Inferior parietal cortex (tissue), 1 donor: Measurements from ENCODE around the gene PIEZO2.

Experiments
- DNase-seq: peaks from one replicate; pipeline ENCODE4 v3.0.0-alpha.2; 2016; ENCODE audit errors: extremely low spot score

Gene PIEZO2

DNA sequence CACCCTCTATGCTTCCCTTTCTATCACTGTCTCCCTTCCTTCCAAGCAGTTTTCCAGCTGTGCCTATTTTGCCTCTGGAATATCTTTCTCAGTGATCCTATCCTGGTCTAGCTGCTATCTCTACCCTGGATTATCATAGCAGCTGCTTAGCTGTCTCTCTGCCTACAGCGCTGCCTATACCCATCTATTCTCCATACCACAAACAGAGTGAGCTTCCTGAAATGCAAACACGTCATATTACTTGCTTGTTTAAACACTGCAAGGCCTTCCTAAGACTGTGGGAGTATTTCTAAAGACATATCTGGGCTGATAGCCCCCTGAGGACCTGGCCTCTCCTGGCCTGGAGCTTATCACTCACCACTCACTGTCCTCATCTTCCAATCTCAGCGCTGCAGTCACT, 403.4 kb downstream of the PIEZO2 start:
- no peak for DNase-seq

DNA sequence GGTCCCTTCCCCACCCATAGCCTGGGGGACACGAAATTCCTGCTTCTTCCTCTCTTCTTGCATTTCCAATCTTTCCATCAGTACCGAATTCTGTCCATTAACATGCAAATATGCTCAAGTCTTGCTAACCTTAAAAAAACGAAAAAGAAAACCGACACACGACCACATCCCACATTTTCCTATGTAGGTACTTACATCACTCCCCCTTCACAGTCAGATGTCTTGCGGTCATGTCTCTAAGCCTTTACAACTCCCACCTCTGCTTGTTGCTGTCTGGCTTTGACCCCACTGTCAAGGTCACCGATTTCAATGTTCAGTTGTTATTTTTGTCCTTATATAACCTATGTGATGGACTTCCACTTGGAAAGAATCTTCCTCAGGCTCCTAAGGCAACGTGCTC, 404.1 kb downstream of the PIEZO2 start:
- no peak for DNase-seq

DNA sequence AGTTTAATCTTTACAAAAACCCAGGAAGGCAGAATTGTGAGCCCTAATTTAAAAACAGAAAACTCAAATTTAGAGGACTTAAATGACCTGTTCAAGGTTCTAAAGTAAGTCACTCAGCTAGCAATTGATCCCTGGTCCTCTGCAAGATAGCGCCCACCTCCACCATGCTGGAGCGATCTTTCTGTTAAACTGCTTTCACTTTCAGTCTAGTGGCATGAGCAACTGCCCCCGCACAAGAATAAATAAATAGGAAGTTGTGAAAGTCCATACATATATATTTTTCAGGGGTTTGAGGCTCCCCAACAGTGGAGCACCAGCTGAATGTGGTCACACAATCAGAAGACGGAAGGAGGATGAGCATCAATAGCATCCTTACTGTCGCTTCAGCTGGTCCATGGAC, 405.6 kb downstream of the PIEZO2 start:
- no peak for DNase-seq

DNA sequence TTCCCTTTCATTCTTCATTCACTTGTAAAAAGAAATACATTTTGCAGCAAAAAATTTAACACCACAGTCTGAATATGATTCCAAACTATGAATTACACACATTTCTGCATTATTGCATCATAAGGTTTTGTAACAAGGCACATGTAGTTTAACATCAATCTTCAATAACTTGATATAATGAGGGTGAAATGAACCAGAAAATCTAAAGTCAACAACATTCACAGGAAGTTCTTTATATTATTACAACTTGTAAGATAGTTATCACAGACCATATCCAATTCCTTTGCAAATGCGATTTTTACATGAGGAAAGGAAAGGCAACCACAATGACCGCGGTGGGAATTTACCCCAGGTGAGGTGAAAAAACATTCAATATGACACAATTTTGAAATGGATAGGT, 410.2 kb downstream of the PIEZO2 start:
- DNase-seq: no peak

DNA sequence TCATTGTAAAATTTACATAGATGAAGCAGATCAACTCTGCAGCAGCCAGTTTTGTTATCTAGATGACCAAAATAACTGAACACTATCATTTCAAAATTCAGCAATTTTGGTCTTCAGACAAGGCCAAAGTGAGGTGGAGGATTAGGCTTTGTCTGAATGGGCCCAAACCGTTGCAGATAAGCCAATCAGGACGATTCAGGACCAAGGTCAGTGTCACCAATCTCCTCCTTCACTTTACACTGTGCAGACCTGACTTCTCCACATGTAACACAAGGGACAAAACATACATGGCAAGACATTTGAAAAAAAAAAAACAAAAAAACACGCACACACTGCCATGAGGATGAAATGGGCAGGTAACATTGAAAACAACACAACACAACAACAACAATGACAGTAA, 412.4 kb downstream of the PIEZO2 start:
- no peak for DNase-seq

DNA sequence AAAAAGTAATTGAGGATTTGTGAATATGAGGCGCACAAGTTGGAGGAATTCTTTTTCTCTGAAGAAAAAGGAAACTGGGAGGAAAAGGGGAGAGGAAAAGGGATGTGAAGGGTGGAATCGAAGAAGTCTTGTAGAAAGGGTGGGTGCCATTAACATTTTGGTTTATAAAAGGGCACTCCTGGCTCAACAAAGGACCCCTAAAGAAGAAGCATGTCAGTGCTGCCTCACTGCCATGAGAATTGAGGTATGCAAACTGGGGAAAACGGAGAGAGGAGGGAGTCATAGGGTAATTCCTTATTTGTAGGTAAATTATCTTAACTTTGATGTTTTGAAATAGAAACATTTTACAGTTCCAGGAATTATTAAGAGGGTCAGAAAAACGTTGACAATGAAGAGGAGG, 416.4 kb downstream of the PIEZO2 start:
- DNase-seq: no peak

DNA sequence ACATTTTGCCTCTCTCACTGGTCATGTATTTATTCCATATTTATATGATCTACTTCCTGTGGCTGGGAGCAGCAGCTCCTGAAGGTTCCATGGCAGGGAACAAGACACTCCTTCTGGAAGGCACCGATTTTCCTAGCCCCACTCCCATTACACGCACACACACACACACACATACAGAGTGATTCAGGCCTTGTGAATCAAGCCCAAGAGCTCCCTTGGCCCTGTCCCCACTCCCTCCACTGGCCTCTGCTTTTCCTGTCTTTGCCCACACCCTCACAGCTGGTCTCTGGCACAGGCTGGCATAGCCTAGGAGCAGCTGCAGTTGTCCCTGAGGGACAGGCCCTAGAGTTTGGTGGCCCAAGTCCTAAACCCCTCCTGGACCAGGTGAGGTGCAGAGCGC, 421.9 kb downstream of the PIEZO2 start:
- DNase-seq: no peak

DNA sequence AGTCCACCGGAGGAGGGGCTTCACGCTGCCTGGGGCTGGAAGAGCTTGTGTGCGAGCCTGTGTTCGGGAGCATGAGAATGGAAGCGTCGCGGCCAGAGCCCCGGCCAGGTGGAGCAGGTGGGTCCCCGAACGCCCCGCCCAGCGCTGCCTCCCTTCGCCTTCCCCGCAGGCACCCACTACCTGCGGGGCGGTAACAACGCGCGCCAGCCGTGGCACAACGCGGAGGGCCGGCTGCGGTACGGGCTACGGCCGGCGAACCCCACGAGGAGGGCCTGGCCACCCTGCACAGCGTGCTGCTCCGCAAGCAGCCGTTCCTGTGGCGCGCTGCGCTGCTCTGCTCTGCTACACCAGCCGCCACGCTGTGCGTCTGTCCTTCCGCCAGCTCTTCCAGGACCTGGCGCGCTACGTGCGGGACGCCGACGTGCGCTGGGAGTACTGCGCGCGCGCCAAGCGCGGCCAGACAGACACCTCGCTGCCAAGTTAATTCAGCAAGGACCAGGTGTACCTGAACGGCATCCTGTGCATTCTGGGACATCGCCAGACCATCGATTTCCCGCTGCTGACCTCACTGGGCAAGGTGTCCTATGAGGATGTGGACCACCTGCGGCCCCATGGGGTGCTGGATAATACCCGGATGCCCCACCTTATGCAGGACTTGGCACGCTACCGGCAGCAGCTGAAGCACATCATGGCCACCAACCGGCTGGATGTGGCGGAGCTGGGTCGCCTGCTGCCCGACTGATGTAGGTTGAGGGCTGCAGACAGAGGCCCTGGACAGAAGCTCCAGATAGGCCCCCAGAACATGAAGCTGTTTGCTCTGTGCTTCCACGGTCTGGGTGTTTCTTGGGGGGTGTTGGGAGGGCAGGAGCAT, 422.9 kb downstream of the PIEZO2 start:
- no peak for DNase-seq

DNA sequence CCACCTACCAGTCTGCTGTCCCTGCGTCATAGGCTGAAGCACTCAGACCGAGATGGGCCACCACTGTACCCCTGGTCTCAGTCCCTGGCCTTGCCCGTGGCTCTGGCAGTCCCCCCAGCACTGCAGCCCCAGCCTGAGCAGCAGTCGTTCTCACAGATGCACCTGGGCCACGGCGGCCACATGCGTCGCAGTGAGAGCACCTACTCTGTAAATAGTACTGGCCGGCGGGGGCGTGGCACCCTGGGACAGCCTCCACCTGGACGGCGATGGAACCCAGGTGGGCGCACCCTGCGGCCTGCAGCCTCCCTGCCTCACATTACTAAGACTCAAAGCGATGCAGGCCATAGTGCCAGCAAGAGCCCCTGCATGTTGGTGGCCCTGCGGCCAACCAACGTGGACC, 424.7 kb downstream of the PIEZO2 start:
- no peak for DNase-seq

DNA sequence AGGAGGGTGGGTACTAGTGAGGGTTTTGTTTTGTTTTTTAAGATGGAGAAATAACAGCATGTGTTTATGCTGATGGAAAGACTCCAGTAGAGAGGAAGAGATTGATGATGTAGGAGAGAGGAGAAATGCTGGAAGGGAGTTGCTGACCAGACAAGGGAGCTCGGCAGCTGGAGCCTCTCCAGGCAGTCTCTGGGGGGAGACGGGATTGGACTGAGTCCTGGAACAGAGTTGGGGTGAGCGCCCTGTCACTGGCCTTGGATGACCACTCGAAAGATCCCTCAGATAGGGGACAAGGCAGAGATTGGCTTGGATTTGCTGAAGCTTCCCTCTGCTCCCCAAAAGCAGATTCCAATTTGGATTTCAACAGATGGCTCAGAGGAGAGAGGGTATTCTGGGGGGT, 425.9 kb downstream of the PIEZO2 start:
- DNase-seq: no peak

DNA sequence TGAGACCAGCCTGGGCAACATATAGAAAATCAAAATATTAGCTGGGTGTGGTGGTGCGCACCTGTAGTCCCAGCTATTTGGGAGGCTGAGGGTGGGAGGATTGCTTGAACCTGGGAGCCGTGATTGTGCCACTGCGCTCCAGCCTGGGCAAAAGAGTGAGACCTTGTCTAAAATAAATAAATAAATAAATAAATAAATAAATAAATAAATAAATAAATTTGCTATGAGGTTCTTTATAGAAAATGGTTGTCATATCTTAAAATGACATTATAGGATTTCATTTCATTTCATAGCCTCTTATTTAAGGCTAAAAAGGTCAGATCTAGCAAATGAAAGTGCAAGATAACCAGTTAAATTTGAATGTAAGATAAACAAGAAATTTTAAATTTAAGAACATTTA, 430.6 kb downstream of the PIEZO2 start:
- DNase-seq: no peak

DNA sequence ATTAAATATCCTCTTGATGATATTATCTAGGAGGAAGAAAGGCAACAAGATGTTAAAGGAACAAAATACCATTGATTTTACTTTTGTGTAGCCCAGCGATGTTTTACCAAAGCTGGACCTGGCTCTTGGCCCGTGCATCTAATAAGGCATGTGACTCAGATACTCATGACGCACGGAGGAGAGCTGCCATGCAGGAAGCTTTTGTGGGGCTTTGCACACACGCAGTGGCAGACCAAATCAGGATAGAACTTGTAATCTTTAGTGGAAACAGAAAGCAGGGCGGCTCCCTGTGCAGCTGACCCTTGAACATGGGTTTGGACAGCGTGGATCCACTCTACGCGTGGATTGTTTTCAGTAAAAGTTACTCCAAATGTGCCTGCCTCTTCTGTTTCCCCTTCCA, 433.6 kb downstream of the PIEZO2 start:
- DNase-seq: no peak

DNA sequence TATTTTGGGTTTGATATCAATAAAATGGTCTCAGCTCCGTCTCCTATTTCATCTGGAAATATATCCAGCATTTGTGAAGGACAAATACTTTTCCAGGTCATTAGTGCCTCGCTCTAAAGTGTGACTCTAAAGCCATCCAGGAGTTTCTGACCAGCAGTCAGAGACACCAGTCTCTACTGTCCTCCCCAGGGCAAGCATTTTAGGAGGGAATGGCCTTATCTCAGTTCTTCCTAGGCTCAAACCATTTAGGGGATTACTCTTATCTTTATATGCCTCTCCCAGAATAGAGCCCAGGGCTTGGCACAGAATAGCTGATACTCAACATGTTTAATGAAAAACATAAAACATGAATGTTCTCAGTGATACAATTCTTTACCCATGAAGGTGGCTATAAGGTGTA, 436.0 kb downstream of the PIEZO2 start:
- no peak for DNase-seq

DNA sequence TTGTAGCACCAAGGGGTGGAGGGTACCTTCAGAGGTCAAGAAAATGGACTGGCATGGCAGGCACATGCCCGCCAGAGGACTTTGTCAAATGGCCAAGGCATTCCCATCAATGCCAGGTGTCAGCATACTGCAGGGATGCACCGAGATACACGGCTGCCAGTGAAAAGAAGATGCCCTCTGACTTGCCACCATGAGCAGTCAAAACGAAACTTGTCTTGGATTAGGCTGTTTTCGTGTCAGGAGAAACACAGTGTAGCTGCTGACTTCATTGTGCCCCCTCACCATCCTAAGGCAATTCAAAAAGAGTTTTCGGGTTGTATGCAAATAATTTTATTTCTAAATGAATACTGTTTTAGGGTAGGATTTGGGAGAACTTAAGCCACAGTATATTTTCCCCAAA, 442.1 kb downstream of the PIEZO2 start:
- no peak for DNase-seq

DNA sequence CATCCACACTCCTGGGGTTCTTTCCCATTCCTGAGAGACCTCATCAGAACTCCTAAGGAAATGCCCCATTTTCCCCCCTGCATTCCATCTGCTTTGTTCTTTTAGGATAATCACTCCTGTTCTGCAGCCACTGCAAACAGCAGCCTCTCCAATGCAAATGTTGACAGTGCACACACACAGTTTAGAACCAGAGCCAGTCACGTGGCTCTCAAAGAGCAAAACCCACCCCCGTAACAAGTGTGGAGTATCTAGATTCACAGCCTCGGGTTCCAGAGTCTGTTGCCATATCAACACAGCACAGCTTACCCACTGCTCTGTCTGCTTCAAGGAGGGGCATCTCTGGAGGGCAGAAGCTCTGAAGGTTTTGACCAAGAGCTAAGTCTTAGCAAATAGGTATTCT, 443.6 kb downstream of the PIEZO2 start:
- DNase-seq: peak; percentile 48

DNA sequence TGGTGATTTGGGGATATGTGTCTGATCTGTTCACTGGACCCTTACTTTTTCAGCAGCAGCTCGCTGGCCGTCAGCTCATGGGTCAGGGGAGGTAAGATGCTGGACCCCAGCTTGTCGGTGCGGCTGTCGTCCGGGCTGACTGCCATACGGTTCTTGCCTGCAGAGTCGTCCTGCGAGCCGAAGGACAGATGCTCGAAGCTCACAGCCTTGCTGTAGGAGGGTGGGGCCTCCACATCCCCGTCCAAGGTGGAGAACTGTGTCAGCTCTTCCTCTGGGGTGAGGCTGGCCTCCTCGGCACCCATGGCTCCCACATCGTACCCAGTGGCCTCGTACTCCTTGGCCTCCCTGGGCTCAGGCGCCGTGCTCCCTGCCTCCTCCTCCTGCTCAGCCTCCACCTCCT, 444.1 kb downstream of the PIEZO2 start:
- DNase-seq: no peak

DNA sequence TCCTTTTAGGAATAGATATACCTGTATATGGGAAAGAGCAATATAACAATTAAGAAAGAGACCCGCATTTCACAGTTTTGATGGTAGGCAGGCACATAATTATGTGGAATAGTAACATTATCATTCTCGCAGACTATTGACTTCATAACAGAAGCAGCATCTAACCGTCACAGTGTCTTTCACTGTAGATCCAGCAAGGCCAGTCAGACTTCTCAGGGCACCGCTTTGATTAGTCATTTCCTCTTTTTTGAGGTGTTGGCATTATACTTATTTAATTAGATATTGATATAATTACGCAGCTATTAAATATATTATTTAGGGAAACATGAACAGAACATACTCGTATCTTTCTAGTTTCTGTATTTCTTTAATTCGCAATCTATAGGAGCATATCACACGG, 447.2 kb downstream of the PIEZO2 start:
- DNase-seq: no peak

DNA sequence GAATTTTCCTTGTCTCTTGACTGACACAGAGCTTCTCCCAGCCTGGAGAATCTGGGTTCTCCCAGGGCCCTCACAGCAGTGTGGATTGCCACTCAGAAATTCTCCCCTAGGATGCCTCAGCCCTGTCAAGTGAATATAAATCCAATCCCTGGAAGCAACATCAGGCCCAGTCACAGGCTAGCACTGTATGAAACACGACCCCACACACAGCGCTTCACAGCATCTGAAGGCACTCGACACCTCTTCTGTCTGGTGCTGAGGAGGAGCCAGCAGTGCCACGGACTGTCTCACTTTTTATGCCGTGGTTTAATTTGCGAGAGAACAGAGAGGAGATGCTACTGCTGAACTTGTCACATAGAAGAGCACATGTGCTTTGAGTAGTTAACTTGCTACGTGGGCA, 459.0 kb downstream of the PIEZO2 start:
- DNase-seq: no peak

DNA sequence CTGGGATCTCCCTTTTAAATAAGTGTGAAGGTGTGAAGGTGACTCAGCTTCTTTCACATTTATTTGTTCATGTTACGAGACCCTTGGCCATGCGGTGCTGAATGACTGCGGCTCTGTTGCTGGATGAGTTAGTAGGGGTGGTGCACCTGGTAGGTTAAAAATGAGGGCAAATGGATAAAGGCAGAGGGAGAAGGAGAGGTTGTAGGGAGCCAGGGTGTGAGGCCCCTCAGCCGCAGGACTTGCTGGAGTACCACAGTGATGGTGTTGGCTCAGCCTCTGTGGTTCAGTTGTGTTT, 459.4 kb downstream of the PIEZO2 start:
- DNase-seq: no peak

DNA sequence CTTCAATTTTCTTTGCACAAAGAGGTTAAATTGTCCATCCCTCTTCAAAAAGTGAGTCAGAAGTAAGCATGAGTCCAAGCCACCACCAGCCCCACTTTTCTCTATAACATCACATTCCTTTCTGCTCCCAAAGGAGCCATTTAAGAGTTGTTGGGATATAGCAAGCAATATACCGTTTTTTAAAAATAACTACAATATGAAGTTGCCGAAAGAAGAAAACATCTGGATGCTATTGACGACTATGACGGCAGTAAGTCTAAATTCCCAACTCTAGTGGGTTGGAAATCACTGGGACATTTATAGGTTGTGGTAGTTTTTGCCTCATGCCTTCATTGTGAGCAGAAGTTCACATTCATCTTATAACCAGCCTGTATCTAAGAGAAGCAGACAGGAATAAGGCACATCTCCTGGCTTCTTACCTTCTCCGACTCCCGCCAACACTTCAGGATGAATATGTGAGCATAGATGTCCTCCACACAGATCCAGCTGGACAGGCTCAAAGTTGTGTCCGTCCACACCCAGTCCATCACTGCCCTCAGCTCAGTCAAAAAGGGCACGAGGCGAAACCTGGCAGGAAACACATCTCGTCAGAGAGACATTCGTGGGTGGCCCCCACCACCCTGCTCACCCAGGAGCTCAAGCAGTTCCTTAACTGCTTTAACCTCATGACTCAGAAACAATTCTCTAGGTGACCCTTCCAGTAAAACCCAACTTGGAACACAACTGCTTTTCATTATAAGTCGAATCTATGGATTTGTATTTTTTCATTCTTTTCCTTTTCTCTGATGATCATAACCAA, 459.9 kb downstream of the PIEZO2 start:
- no peak for DNase-seq

DNA sequence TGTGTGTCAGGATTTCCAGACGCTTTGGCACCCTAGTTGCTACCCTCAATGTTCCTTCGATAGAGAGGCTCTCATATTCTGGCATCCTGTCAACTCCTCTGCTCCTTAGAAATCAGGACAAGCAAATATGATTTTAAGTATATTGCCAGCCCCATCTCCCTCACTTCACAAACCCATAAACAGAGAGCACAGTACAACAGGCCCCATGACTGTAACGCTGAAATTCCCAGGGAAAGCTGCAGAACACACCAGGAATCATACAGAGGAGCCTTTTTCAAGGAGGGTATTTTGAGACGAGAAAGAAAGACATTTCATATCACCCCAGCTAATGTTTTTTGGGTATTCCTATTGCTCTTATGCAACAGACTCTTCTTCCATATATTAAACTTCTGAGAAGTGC, 460.6 kb downstream of the PIEZO2 start:
- no peak for DNase-seq

DNA sequence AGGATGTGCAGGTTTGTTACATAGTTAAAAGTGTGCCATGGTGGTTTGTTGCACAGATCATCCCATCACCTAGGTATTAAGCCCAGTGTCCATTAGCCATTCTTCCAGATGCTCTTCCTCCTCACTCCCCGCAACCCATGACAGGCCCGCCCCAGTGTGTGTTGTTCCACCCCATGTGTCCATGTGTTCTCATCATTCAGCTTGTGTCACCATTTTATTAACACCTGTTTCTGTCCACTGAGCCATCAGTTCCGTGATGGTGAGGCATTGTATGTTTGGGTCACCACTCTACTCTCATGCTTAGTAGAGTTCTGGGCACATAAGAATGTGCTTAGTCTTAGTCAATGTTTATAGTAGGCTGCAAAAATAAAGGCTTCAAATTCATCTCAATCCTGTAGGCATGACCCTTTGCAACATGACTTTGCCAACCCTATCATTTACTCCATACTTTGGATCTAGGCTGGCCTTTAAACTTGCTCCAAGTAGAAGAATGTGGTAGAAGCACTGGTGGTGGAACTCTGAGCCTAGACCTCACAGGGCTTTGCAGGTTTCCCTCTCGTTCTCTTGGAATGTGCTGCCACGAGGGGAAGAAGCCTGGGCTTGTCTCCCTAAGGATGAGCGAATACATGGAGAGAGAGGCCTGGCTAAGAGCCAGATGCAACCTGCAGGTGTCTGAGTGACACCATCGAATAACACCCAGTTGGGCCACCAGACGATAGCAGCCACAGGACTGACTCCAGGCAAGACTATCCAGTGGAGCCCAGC, 462.0 kb downstream of the PIEZO2 start:
- no peak for DNase-seq

DNA sequence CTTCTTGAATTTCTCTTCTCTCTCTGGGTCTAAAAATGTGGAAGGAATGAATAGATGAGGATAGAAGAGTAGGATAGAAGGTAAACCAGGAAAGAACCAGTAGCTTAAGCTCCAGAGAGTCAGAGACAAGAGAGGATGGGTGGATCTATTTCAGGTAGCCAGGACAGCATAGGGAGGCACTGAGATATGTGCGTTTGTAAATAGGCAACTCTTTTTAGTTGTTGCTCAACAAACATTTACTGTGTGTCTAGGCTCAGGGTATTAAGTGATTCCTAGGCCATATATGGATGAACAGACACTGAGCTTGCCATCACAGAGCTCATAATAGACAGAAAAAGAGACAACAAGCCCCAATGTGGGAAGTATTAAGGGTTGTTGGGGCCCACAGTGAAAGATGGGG, 463.1 kb downstream of the PIEZO2 start:
- no peak for DNase-seq
